Endothelial cell (in vitro differentiated cells): Measurements from ENCODE around the gene MACROD2. TPM values are rescaled to one million over a fixed set of nuclear protein-coding genes. Genes with fewer than 3 reads are reported as not detected.

Source experiments
- DNase-seq: peaks from one replicate; pipeline ENCODE4 v3.0.0; 2021; ENCODE audit warnings: low spot score
- H3K27ac Mint-ChIP-seq: one replicate; pipeline ENCODE4 v1.8.0; 2021; ENCODE audit warnings: mixed read lengths, inconsistent platforms; ENCODE audit not compliant: unreplicated experiment
- H3K27me3 Mint-ChIP-seq: one replicate; pipeline ENCODE4 v1.8.0; 2021; ENCODE audit warnings: mild to moderate bottlenecking, moderate library complexity, mixed read lengths, inconsistent platforms; ENCODE audit not compliant: unreplicated experiment
- H3K36me3 Mint-ChIP-seq: one replicate; pipeline ENCODE4 v1.8.0; 2021; ENCODE audit warnings: mild to moderate bottlenecking, low read depth, mixed read lengths, inconsistent platforms; ENCODE audit not compliant: unreplicated experiment
- H3K4me1 Mint-ChIP-seq: one replicate; pipeline ENCODE4 v1.8.0; 2021; ENCODE audit warnings: mild to moderate bottlenecking, mixed read lengths, inconsistent platforms; ENCODE audit not compliant: unreplicated experiment
- H3K4me3 Mint-ChIP-seq: one replicate; pipeline ENCODE4 v1.8.0; 2021; ENCODE audit warnings: mild to moderate bottlenecking, mixed read lengths, inconsistent platforms; ENCODE audit not compliant: unreplicated experiment
- H3K9me3 Mint-ChIP-seq: one replicate; pipeline ENCODE4 v1.8.0; 2021; ENCODE audit warnings: mixed read lengths, inconsistent platforms; ENCODE audit not compliant: unreplicated experiment
- total RNA-seq: library from RNA; stranded (reverse); fragmentation: NEBNext Ultra II Directional; extraction: Animal tissue kit (Norgen Biotek cat#: 25700); gene quantifications from one replicate; pipeline ENCODE4 v1.2.1, GENCODE V29; 2021; ENCODE audit not compliant: unreplicated experiment
- TF ChIP-seq, protein P1 (sequence below): fragments of 200-600 bp; sonication (generic); IDR thresholded peaks from one replicate; pipeline ENCODE4 v1.5.0; 2021; ENCODE audit warnings: antibody characterized with exemption; ENCODE audit not compliant: unreplicated experiment

Gene MACROD2
- total RNA-seq, 1 donor from 2014 or later, result 6.4 TPM

DNA sequence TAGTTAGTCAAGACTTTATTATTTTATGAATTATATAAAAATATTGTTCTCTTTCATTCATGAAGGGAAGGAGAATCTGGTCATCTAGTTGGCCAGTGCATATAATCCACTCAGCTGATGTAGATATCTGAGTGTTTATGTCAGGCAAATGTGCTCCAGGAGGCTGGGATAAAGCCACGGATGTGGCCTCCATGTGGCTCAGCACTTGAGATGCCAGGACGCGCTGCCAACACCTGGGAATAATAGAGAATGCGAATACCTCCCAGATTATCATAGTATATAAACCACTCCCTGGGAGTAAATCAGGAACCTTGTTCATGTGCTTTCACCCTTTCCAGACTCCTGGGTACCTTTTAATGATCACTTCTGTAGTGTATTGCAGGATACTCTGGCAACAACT is 1571.9 kb downstream of the MACROD2 start:
- TF ChIP-seq, protein P1, sequence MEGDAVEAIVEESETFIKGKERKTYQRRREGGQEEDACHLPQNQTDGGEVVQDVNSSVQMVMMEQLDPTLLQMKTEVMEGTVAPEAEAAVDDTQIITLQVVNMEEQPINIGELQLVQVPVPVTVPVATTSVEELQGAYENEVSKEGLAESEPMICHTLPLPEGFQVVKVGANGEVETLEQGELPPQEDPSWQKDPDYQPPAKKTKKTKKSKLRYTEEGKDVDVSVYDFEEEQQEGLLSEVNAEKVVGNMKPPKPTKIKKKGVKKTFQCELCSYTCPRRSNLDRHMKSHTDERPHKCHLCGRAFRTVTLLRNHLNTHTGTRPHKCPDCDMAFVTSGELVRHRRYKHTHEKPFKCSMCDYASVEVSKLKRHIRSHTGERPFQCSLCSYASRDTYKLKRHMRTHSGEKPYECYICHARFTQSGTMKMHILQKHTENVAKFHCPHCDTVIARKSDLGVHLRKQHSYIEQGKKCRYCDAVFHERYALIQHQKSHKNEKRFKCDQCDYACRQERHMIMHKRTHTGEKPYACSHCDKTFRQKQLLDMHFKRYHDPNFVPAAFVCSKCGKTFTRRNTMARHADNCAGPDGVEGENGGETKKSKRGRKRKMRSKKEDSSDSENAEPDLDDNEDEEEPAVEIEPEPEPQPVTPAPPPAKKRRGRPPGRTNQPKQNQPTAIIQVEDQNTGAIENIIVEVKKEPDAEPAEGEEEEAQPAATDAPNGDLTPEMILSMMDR, result no peak
- Mint-ChIP-seq H3K4me3 (no peak overlapping the region), H3K36me3 (no peaks in the 10 kb centered on the region), H3K27ac (no peak overlapping the region), H3K4me1 (no peaks in the 10 kb centered on the region), H3K9me3 (no peaks in the 10 kb centered on the region), H3K27me3 (peaks cover 1% of the 10 kb centered on the region)
- DNase-seq, result no peak

DNA sequence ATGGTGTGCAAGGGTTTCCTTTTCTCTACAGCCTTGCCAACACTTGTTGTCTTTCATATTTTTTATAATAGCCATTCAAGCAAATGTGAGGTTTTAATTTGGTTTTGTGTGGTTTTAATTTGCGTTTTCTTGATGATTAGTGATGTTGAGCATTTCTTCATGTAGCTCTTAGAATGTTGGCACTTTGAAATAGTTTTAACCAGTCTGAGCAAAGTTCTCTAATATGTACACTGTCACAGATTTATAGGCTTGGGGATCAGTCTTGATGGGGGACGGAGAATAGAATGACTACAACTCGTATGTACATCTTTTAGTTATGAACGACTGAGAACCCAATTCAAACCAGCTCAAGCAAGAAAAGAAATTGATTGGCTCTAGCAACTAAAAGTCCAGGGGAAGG is 1574.8 kb downstream of the MACROD2 start:
- no peak overlapping the region for H3K4me3 Mint-ChIP-seq
- H3K27me3 Mint-ChIP-seq, result peaks cover 1% of the 10 kb centered on the region
- H3K4me1 Mint-ChIP-seq, result no peaks in the 10 kb centered on the region
- DNase-seq, result no peak
- no peaks in the 10 kb centered on the region for H3K9me3 Mint-ChIP-seq
- TF ChIP-seq, protein P1, result no peak
- H3K27ac Mint-ChIP-seq, result no peak overlapping the region
- no peaks in the 10 kb centered on the region for H3K36me3 Mint-ChIP-seq

DNA sequence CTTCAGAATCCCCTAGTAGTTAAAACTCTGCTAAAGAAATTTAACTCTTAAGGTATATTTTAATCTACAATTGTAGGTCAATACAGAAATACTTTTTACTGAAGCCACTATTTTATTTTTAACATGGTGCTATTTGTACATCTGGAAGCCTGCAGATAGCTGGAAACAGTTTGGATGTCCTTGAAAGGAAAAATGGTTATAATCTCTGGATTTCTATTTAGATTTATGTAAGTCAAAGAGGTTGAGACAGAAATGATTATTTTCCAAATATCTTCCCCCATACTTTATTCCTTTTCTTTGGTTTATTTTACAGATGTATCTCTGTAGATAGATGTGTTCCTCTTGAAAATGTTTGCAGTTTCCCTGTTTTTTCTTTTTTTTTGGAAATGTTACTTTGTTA is 1575.7 kb downstream of the MACROD2 start:
- TF ChIP-seq, protein P1, result no peak
- Mint-ChIP-seq H3K27ac (no peak overlapping the region), H3K27me3 (peaks cover 1% of the 10 kb centered on the region), H3K36me3 (no peaks in the 10 kb centered on the region), H3K4me3 (no peak overlapping the region), H3K4me1 (no peaks in the 10 kb centered on the region), H3K9me3 (no peaks in the 10 kb centered on the region)
- DNase-seq, result no peak

DNA sequence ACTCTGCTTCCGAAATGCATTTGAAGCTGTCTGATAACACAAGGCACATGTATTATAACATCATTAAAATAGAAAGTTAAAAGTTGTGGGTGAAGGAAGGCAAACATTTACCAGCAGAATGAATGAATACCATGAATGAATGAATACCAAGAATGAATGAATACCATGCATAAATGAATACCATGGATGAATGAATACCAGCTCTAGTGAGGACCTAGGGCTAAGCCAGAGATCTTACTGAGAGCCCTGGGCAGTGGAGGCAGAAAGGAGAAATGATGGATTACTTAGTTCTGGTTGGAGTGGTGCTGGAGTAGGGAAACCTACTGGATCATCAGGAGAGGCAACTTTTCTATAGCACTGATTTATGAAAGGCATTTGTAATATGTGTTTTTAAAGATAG is 1579.9 kb downstream of the MACROD2 start:
- Mint-ChIP-seq H3K4me3 (no peak overlapping the region), H3K4me1 (no peaks in the 10 kb centered on the region), H3K9me3 (no peaks in the 10 kb centered on the region), H3K36me3 (no peaks in the 10 kb centered on the region), H3K27ac (no peak overlapping the region), H3K27me3 (no peaks in the 10 kb centered on the region)
- no peak for DNase-seq
- TF ChIP-seq, protein P1, result no peak

DNA sequence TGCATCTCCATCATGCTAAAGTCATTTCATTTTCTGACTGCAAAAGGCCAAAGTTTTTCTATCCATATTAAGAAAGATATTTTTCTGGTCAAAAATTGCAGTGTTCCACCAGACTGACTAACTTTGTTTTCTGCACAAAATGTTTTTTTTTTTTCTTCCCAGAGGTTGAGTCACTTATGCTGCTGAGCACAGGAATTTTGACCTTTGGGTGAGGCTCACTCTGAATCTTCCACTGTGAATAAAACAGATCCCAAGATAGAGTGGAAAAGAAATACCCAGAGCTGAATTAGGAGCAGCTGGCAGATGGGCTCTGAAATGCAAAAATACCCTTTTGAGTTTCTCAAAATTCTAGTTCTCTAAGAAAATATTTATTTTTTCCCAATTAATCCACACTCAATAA is 1581.1 kb downstream of the MACROD2 start:
- no peaks in the 10 kb centered on the region for H3K27me3 Mint-ChIP-seq
- H3K27ac Mint-ChIP-seq, result no peak overlapping the region
- TF ChIP-seq, protein P1, result no peak
- H3K4me3 Mint-ChIP-seq, result no peak overlapping the region
- H3K36me3 Mint-ChIP-seq, result no peaks in the 10 kb centered on the region
- no peaks in the 10 kb centered on the region for H3K9me3 Mint-ChIP-seq
- H3K4me1 Mint-ChIP-seq, result no peaks in the 10 kb centered on the region
- no peak for DNase-seq
